GM21723 (cell line): ENCODE results near the gene RAB31.

Experiments used
- ATAC-seq: cut with Tn5 transposase; IDR thresholded peaks from one replicate; pipeline ENCODE4 v1.9.1; 2021; ENCODE audit warnings: mild to moderate bottlenecking, moderate library complexity; ENCODE audit not compliant: unreplicated experiment

Gene RAB31

DNA sequence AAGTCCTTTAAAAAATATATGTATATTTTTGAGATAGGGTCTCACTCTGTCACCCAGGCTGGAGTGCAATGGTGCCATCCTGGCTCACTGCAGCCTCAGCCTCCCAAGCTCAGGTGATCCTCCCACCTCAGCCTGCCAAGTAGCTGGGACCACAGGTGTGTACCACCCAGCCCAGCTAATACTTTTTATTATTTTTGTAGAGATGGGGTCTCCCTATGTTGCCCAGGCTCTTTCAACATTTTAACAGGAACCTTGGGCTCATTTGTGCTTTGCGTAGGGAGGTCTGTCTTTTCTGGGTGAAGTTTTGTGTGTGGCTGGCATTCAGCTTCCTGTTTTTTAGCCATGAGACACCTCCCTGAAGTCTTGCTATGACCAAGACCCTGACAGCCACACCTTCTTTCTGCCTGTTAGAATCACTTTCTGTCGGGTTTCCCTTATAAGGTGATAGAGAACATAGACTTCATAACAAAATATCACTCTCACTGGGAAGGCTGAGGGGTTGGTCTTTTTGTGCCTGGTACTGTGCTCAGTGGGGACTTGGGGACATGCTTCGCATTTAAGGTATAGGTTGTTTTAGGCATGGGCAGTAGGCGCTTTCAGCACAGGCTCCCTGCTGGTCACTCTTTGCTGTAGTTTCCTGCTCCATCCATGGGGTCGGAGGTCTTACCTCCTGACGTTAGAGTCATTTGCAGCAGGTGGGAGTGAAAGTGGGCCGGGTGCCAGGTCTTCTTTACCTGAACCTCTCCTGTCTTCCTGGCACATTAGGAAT is 3.4 kb downstream of the RAB31 start:
- ATAC-seq, result peak; percentile 59

DNA sequence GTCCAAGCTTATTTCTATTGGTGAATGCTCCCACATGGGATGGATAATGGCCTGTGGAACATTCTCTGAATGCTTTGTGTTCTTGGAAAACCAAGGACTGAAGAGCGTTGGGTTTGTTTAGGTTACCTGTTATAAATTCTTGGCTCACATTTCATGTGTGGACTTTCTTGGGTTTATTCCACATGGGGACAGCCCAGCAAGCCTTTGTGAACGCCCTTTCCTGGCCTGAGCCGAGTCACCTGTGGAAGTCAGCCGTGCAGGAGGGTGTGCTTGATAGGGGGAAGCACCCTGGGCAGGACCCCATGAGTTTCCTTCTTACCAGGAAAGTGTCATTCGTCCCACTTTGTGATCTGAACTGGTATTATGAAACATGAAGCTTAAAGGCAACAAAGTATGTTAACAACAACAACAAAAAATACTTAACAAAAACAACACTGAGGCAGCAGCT is 4.1 kb downstream of the RAB31 start:
- no peak for ATAC-seq

DNA sequence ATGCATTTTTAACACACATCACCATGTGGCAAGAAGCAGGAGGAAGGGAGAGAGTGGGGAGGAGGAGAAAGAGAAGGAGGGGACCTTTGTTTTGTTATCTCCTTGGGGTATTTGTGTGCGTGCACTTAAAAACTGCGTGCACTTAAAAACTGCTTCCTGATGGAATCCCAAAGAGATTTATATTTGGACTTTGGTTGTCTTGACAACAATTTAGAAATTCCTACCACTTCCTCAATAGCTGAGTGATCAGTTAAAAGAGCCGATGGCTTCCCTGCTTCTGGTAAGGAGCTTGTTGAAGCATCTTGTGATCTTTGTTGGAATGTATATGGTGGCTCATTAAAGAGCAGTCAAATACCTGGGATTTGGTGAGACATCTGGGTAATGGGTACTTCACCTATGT is 4.5 kb downstream of the RAB31 start:
- ATAC-seq, result no peak

DNA sequence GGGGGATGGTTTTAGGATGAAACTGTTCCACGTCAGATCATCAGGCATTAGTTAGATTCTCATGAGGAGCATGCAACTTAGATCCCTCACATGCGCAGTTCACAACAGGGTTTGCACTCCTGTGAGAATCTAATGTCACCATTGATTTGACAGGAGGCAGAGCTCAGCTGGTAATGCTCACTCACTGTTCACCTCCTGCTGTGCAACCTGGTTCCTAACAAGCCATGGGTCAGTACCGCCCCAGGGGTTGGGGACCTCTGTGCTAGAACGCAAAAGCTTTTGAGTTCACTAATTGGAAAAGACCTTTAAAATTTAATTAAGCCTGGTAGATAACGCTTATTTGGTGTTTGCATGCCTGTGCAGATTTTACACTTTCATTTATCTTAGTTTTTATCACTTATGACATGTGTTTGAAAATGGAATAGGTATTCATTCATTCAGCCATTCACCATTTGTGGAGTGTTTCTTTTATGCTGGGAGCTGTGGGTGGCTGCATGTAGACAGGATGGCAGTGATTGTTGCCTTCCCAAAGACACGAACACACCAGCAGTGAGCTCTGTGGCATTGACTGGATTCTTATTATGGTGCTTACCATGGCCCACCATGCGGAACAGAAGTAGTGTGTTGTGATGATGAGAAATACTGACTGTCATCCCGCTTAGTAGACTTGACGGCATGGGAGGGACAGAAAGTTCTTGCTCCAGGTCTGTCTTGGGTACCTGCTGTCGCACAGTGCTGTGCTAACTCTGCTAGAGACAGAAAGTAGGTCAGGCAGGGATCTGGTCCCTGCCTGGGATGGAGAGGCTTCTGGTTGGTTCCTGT is 6.4 kb downstream of the RAB31 start:
- ATAC-seq, result no peak

DNA sequence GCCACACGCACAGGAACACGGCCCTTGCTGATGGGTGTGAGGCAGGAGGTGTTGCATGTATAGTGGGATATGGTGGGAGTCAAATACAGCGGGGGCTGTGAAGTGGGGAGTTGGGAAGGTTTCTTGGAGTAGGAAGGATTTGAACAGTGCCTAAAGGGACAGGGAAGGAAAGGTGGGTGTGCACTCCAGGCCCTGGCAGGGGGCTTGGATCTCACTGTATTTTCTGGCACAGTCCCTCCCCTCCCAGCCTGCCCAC is 6.9 kb downstream of the RAB31 start:
- no peak for ATAC-seq

DNA sequence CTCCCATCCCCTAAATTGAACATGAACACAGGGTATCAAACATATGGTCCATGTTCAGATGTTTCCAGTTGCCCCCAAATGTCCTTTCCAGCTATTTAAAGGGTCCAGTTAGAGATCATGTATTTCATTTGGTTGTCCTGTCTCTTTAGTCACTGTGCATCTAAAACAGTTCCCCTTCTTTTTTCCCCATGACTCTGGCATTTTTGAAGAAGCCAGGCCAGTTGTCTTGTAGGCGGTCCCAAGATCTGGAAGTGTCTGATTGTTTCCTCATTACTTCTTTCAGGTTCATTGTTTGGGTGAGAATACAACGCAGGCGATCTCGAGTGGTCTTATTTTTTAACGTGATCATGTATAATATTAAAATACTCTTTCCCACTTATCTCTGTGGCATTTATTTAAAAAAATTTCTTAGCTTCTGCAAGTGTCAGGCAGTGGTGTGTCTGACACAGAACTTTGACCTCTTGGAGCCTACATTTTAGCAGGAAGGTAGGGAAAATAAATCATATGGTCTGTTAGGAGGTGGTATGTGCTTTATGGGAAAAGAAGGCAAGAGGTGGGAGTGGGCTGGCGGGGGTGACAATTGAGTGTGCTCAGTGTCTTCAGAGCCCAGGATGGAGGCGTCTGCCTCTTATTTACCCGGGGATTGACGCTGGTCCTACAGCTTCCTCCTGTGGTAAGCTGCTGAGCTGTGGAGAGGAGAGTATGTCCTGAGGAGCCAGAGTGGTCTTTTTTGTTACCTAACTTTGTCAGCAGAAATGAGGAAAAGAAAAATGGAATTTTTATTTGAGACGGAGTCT is 8.1 kb downstream of the RAB31 start:
- ATAC-seq, result no peak

DNA sequence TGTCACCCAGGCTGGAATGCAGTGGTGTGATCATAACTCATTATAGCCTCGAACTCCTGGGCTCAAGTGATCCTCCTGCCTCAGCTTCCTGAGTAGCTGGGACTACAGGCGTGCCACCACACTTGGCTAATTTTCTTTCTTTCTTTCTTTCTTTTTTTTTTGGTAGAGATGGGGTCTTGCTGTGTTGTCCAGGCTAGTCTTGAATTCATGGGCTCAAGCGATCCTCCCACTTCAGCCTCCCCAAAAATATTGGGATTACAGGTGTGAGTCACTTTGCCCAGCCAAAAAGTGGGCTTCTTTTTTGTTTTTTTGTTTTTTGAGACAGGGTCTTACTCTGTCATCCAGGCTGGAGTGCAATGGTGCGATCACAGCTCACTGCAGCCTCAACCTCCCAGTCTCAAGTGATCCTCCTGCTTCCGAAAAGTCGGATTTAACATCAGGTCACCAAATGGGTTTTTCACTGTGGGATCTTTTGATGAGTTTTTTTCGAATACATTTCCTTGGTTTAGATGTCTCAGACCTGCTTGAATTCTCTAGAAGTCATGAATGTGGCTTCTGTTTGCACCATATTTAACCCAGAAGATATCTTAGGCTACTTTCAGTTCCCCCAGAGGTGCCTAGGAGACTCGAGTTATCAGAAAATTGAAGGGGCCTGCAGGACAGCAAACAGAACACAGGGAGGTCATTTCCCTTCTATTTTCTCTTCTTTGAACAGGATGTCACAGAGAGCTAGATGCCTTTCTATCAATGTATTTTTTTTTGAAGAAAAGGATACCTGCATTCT is 8.9 kb downstream of the RAB31 start:
- ATAC-seq, result peak; percentile 63

DNA sequence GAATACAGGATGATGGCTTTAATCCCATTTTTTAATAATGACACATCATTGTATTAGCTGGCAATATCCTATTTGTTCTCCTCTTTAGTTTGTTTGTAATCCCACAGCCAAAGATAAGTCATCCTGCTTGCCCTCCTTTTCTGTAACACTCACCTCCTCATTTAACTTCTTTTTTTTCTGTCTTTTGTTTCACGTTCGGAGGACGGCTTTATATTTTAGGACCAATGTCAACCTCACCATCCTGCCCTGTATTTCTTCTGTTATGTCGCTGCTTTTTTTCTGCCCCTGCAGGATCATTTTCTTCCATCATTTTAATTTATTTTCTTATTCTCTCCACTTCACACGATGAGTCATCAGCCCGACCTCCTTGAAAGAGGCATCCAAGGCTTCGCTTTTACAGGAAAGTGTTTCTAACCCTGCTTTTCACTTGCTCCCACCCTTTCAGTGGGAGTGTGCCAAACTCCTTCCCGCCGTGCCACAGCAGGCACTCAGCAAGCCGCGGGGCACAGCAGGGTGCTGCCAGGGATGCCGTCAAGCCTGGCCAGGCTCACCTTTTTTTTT is 11.4 kb downstream of the RAB31 start:
- no peak for ATAC-seq

DNA sequence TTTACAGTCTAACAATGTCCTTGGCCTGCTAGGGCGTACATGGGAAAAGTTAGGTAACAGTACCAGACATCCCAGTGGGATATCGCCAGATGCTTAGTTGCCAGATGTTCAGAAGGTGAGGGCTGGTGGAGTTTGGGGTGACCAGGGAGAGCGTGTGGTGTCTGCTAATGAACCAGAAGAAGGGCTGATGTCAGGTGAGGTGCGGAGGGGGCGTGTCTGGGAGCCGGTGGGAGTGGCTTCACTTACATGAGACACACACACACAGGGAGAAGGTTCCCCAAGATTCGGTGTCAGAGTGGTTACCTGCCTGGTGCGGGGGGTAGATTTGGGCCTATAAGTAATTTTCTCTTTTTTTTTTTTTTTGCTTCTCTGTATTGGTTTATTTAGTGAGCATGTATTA is 12.2 kb downstream of the RAB31 start:
- ATAC-seq, result no peak

DNA sequence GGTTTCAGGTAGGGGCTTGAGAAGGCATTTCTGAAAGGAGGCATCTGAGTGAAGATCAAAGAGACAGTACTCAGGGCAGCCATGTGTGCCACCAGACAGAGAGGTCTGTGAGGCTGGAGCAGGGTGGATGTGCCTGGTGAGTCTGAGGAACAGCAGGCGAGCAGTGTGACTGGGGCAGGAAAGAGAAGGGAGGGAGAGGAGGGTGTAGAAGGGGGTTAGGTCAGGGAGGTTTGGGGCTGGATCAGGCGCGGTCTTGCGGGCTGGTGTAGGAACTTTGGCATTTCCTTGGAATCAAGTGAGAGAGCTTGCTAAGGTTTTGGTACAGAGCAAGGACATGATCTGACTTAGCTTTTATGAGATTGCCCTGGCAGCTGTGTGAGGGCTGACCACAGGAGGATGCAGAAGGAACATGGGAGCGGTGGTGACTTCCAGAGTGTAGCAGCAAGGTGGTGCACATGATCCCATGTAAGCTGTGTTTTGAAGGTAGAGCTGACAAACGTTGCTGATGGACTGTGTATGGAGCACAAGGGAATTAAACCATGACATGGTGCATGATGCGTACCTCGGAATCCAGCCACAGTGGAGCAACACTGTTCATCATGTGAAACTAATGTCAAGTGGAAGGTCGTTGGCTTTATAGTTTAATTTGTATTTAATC is 13.9 kb downstream of the RAB31 start:
- ATAC-seq, result no peak

DNA sequence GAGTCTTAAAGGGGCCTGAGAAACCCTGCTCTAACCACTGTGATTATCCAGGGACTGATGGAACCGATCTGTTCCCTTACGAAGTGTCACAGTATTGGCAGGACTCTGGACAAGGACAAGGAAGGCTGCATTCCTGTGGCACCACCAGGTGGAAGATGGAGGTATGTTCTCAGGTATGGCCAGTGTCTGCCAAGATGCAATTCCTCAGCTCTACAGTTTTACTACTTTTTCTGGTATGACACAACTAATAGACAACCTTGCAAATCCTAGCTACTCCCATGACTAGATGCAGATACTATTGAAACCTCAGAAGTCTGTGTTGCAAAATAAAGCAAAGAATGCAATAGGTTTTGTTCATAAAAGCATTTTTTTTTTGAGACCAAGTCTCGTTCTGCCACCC is 14.6 kb downstream of the RAB31 start:
- no peak for ATAC-seq

DNA sequence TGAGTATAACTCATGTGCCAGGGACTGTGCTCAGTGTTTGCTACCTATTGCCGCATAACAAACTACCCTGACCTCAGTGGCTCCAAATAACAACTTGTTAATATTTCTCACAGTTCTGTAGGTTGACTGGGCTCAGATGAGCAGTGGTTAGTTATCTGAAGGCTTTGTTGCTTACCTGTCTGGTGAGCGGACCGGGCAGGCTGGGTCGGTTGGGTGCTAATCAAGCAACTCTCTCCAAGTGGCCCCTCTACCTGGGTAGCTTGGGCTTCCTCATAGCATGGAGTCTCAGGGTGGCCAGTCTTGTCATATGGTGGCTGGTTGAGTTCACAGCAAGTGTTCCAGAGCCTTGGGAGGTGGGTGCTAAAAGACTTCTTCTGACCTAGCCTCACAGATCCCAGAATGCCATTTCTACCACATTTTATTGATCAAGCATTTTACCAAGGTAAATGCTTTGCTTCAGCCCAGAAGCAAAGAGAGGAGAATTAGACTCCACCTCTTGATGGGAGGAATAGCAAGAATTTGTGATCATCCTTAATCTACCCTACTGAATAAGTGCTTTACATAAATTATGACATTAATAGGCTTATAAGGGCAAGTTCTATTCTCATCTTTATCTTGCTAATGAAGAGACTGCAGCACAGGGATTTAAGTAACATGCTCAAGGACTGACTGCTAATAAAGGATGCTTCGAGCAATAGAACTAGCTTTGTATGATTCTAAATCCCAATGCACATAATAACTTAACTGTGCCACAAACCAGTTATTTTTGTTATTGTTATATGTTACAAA is 16.9 kb downstream of the RAB31 start:
- ATAC-seq, result no peak

DNA sequence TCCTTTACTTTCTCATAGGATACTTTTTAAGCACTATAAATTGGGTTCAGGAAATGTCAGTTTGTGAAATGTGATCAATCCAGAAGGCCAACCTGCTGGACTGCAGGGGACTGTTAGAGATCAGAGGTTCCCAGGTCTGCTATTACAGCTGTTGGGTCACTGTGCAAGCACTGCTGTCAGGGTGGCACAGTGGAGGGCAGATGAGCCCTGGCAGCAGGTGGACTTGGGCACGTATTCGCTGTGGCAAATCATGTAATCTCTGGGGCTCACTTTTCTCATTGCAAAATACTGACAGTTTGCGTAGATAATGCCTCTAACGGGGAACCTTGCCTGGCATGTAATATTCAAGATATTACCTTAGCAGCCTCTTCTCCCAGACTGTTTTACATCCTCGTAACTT is 18.1 kb downstream of the RAB31 start:
- no peak for ATAC-seq

DNA sequence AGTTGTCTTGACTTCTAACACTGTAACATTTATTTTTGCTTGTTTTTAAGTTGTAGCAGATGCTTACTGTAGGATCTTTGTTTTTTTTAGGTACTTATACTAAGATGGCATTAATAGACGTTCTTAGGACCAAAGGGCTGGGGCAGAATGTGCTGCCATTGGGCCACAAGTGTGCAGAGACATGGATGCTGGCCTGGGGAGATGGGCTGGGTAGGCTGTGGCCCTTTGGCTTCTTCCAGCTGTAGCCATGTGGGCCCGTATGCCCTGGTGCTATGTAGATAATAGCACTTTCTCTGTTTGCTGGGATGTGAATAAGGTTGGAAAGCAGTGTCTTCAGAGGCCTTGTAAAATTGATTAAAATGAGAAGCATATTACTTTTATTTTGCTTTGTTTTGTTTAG is 18.8 kb downstream of the RAB31 start:
- no peak for ATAC-seq

DNA sequence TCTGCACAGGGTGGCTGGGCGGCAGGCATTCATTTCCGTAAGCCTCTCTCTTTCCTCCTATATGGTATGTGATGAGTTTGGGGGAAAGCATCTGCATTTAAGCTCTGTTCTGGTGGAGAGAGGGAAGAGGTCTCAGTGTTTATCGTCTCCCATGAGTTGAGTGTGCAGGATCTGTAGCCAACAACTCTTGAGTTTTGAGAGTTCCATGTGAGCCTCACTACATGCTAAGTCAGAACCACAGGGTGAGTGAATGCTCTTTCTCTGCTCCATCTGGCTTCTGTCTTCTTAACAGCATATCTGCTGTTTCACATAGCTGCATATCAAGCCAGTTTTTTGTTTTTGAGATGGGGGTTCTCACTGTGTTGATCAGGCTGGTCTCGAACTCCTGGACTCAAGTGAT is 22.7 kb downstream of the RAB31 start:
- no peak for ATAC-seq

DNA sequence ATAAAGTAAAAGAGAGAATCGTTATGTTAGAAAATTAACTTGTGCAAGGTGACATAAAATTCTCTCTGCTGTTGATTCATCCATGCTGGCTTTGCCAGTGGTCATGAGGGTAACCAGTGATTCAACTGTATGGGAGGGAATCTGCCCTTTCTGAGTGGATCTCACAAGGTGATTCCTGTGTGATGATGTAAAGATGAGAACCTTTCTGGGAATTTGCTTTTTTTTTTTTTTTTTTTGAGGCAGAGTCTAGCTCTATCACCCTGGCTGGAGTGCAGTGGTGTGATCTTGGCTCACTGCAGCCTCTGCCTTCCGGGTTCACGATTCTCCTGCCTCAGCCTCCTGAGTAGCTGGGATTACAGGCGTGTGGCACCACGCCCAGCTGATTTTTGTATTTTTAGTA is 23.3 kb downstream of the RAB31 start:
- no peak for ATAC-seq

DNA sequence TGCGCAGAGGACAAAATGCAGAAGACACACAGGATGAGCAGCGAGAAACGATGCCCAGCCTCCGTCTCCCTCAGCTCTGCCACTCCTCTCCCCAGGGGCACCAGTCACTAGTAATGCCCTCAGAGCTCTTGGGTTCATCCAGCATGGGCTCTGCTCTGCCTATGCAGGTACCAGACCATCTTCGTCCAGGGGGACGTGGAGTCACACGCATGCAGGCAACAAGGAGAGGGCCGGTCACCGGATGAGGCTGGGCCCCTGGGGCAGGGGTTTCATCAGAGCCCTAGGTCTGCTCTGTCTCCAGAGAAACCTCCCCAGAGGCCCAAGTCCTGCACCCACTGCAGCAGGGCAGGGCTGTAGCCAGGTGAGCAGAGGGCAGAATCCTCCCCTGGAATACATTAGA is 23.9 kb downstream of the RAB31 start:
- no peak for ATAC-seq

DNA sequence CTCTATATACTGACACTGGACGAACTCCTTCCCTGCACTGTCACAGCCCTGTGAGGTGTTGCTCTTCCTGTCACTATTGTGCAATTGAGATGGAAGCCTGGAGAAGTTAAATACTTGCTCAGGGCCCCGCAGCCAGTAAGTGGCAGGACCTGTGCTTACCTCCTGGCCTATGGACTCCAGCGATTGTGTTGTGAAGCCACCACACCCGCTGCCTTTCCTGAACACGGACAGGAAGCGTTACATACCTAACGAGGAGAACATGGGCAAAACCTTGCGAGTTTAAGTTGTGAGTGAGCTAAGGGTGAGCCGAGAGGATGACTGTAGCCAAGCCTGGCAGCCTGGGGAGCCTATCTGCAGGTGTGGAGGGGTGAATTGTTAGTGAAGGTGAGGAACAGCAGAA is 26.1 kb downstream of the RAB31 start:
- ATAC-seq, result no peak

DNA sequence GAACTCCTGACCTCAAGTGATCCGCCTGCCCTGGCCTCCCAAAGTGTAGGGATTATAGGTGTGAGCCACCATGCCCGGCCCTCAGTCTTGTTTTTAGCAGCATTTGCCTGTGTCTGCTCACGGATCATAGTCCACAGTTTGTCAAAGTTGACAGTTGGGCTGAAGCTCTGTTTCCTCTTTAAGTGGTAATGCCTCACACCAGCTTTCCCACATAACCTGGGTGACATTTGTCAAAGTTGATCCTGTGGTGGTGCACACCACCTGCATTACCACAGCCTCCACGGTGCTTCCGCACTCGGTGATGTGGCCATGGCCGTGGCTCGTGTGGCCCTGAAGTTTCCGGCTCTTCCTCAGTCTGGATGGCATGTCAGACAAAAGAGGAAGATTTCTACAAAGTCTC is 27.1 kb downstream of the RAB31 start:
- no peak for ATAC-seq
